ENCODE data around the gene FTSJ3.
A peak's percentile ranks its signal among the peaks of the same experiment; 100 is the strongest.

FTSJ3 gene

DNA sequence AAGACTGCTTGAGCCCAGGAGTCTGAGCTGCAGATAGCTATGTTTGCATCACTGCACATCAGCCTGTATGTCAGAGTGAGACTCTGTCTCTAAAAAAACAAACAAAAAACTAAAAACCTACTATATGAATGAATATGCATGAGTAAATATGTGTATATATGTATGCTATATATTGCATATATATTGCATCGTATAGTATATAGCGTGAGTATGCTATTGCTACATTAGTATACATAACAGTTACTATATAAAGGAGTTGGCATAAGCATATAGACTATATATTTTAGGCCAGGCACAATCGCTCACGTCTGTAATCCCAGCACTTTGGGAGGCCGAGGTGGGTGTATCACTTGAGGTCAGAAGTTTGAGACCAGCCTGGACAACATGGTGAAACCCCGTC, 37.4 kb downstream of the FTSJ3 start:
- no peak for DNase-seq (ENCODE audit: low read depth in 2 of 2)

DNA sequence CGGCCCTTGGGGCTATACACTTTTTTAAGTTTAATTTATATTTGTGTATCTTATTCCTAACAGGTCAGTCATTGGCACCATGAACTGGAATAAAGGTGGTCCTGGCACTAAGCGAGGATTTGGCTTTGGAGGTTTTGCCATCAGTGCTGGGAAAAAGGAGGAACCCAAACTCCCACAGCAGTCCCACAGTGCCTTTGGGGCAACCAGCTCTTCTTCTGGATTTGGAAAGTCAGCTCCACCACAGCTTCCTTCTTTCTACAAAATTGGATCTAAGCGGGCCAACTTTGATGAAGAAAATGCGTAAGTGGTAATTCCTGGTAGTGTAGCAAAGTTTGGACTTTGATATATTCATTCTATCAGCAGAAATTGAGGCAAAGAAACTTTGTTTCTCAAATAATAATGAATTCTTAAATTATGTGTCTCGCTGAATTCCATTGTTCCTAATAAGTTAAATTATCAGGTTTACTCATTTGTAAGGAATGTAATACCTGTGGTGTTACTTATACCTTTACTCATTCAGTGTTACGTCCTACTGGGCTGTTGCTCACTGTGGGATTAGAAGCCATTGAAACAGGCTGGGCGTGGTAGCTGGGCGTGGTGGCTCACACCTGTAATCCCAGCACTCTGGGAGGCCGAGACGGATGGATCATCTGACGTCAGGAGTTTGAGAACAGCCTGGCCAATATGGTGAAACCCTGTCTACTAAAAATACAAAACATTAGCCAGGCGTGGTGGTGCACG, 40.3 kb downstream of the FTSJ3 start:
- no peak for DNase-seq (ENCODE audit: low read depth in 2 of 2)

DNA sequence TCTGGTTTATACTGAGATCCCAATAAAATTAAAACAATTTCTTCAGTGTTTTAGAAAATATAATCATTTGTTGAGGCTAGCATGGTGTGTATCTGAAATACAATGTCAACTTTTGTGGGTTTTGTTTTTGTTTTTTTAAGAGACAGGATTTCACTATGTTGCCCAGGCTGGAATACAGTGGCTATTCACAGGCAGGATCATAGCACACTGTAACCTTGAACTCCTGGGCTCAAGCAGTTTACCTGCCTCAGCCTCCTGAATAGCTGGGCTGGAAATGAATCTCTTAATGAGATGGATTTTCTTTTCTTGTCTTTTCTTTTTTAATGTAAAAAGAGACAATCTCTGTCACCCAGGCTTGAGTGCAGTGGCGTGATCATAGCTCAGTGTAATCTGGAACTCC, 41.3 kb downstream of the FTSJ3 start:
- DNase-seq (ENCODE audit: low read depth in 2 of 2) = no peak

DNA sequence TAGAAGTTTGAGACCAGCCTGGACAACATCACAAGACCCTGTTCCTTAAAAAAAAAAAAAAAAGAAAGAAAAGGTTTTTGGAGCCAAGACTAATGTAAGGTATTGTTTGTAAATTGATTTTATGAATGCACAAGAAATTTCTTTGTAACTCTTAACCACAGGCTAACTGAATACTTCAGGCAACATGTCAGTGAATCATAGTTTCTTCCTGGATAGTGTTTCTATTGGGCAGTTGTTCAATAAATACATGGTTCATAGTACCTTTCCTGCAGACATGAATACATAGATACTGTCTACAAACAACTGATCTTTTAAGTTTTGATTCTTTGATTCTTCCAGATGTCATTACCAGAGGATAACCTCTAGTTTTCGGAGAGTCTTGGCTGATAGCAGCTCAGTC, 41.9 kb downstream of the FTSJ3 start:
- no peak for DNase-seq (ENCODE audit: low read depth in 2 of 2)

DNA sequence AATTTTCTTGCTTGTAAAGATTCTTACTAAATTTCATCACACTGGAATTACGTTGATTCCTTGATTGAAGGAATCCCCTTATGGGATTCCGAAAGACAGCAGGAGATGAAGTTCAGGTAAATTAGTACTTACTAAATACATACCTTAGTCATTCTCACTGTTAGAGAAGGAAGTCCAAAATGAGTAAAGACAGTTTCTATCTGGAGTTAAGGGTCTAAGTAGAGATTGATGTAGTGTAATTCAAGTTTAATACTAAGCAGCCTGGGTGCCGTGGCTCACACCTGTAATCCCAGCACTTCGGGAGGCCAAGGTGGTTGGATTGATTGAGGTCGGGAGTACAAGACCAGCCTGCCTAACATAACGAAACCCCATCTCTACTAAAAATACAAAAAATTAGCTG, 43.9 kb downstream of the FTSJ3 start:
- DNase-seq (ENCODE audit: low read depth in 2 of 2) = no peak

DNA sequence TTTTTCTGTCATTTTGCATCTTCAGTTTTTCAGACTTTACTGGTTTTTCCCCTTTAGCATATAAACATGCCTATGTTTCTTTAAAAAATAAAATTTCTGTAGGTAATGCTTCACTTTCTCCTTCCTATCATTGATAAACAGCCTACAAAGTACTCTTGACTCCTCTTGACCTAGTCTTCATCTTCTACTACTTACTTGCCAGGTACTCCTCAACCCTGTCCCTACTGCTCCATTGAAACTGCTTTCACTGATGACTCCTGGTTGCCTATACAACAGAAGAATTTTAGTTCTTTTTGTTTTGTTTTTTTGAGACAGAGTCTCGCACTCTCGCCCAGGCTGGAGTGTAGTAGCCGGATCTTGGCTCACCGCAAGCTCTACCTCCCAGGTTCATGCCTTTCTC, 46.5 kb downstream of the FTSJ3 start:
- DNase-seq (ENCODE audit: low read depth in 2 of 2) = no peak

- no peak for DNase-seq (ENCODE audit: low read depth in 2 of 2)
Observed at GRCh38 chr17:63780507-63780906, 47.0 kb downstream of the FTSJ3 start.

GRCh38 chr17:63775420-63775819, 52.0 kb downstream of the FTSJ3 start:
- no peak for DNase-seq (ENCODE audit: low read depth in 2 of 2)

GRCh38 chr17:63774969-63775265, 52.5 kb downstream of the FTSJ3 start:
- DNase-seq (ENCODE audit: low read depth in 2 of 2) = no peak

DNA sequence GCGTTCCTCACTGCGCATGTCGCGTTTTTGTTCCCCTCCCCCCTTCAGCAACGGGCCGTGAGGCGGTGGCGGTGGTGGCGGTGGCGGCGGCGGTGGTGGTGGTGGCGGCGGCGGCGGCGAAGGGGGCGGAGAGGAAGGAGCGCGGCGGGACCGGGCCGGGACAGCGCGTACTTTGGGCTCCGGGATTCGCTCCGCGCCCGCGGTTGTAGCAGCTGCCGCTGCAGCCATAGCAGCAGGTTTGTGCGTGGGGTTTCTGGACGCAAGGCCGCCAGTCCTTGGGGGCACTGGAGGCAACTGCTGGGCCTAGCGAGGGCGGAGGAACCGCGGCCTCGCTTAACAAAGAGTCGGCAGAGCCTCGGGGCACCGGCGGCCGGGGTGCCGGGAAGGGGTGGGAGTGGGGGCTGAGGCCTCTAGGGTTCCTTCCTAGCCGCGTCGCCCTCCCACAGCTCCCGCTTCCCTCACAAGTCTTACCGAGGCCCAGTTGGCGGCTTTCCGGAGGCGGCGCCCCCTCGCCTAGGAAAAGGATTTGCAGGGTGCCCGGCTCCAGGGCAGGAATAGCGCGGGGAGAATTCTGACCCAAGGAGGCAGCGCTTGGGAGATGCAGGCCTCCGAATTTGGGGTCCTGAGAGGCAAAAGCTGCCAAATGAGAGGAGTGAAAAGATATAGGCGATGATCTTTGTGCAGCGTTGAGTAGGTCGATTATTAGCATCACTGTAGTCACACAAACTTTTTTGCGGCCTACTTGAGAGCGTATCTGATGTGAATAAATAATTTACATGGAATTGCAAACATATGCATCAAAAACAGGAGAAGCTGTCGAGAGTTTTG, 53.1 kb downstream of the FTSJ3 start, which contains the start of gene DDX42:
DDX42 (plus strand) TSS at position 30 of the 828 bp plus-strand sequence. CDS start 12,880 bp downstream, outside the sequence.
- DNase-seq (ENCODE audit: low read depth in 2 of 2) = no peak

- DNase-seq (ENCODE audit: low read depth in 2 of 2) = peak; percentile 97 to 98
Observed at GRCh38 chr17:63773272-63774140, 54.0 kb downstream of the FTSJ3 start, which contains the start of gene CCDC47. CCDC47 (minus strand) TSS chr17:63773597; CDS start chr17:63766175, 7,422 bp downstream.

- DNase-seq (ENCODE audit: low read depth in 2 of 2) = no peak
Observed at GRCh38 chr17:63772801-63773271, 54.6 kb downstream of the FTSJ3 start.

All from stimulated activated CD8-positive, alpha-beta memory T cell treated with anti-CD3 and anti-CD28 coated beads, Interleukin-15, amount 100 ng/mL, for 48 hours (primary cell).